ENCODE results near the gene KSR1. TPM values are rescaled to one million over a fixed set of nuclear protein-coding genes. Genes with fewer than 3 reads are reported as not detected.

The KSR1 gene
- total and polyA plus RNA-seq, 9 of the 15 experiments (the other 6 are each of a cell fraction or from before 2014, with no cell fraction given), result 1.4 to 51.7 (median 18.4) TPM

DNA sequence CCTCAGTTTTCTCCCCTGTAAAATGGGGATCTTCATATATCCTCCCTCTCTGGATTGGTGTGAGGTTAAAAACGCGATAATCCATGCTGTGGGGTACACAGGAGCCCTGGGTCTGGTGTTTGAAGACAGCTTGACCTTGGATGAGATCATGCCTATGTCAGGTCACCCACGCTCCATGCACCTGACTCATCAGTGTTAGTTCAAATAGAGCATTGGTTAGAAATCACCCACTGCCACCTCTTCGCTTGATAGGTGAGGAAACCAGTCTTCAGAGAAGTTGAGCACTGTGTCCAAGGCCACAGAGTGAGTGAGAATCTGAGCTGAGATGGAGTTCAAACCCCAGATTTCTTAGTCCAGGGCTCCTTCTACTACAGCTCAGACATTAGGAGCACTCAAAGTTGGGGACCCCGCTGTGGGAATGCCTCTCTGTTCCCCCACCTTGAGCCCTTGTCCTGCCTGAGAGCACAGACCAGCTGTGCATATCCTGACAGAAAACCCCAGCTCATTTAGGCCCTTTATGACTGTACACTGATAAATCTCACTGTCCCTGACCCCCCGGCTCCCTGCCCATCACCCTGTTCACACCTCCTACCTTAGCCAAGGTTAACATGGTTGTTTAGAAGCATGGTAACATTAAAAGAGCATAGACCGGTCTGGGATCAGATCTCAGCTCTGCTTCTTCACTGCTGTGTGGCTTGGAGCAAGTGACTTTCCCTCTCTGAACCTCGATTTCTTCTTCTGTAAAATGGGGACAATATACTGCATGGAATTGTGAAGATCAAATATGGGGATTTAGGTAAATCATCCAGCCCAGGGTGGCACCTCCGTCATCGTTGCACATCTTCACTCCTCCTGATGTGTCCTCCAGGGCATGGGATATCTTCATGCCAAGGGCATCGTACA lies 152.3 kb downstream of the KSR1 start:
- Histone ChIP-seq H3K36me3 (ENCODE audit: control insufficient read depth, insufficient read depth, low read length) (peaks cover 95% of the 10 kb centered on the region), H3K27ac (ENCODE audit: extremely low read depth, low read depth, low read length) (no peak overlapping the region; the same call in 2 of the 3 replicates), H4K20me1 (replicated peaks; ENCODE audit: control insufficient read depth, insufficient read depth, low read length) (no peaks in the 10 kb centered on the region), H3K79me2 (ENCODE audit: control insufficient read depth, insufficient read depth, low read length) (no peaks in the 10 kb centered on the region), H2AFZ (ENCODE audit: low read depth, low read length) (no peak overlapping the region), H3K9me1 (ENCODE audit: control insufficient read depth, insufficient read depth, low read length) (no peaks in the 10 kb centered on the region), H3K9ac (ENCODE audit: insufficient read depth in 1 of 2, low read depth in 2 of 2, low read length in 2 of 2) (no peak overlapping the region), H3K4me2 (ENCODE audit: insufficient read depth, low read length) (no peak overlapping the region), H3K9me3 (replicated peaks; ENCODE audit: control insufficient read depth, insufficient read depth, low read depth, low read length) (no peaks in the 10 kb centered on the region), H3K4me3 (no peak overlapping the region), H3K4me1 (replicated peaks in 1 of 2; ENCODE audit: control insufficient read depth in 2 of 2, insufficient read depth in 2 of 2, low read length in 2 of 2) (peaks cover 9 to 20% of the 10 kb centered on the region in 2 experiments; a peak in 4 of 5 replicates), H3K27me3 (ENCODE audit: control insufficient read depth in 2 of 2, insufficient read depth in 2 of 2, low read length in 2 of 2) (no peaks in the 10 kb centered on the region)
- FAIRE-seq (no peak), DNase-seq (ENCODE audit: extremely low read depth in 1 of 4, low spot score in 3 of 4) (no peak), ATAC-seq (no peak)
- CTCF ChIA-PET (ENCODE audit: low intra/inter-chr PET ratio), result interaction anchor here (1.1 kb wide), 1 partner anchor 42 kb away, joined by 3 read pairs; no protein-coding TSS in a partner anchor
- POLR2A ChIA-PET, result interaction anchor here (0.7 to 1.1 kb wide), 4 partner anchors 9 to 93 kb away, joined by 3 to 4 read pairs (median 3); no protein-coding TSS in a partner anchor
- intact Hi-C loops (cut with micrococcal nuclease) (no loop called here), in situ Hi-C loops (cut with MboI) (loop anchor here (5.0 to 10.0 kb wide), 2 partner anchors 44 to 364 kb away; no protein-coding TSS in a partner anchor)
- WGBS (ENCODE audit: insufficient coverage, low coverage, missing lambda C conversion rate), result 79% methylated on average over 11 of the region's 11 CpGs
- BruUV-seq (replicated peaks), result no TSS peak
- TF ChIP-seq KDM1A (IDR thresholded peaks at IDR 0.05), result peak in 1 of 2 experiments; percentile 75; a peak in 3 of 4 replicates
- 0 out of 2 replicates have a peak, but pooled peaks have one; percentile 31 for TF ChIP-seq HDAC2 (IDR thresholded peaks at IDR 0.05)
- no peak for TF ChIP-seq NBN (IDR thresholded peaks at IDR 0.05; ENCODE audit: low read depth)
- 0 out of 2 replicates have a peak, but pooled peaks have one; percentile 30 for TF ChIP-seq ATF3 (IDR thresholded peaks at IDR 0.05)
- no peak for TF ChIP-seq ATF3 (CRISPR knock-in tag; conservative IDR thresholded peaks at IDR 0.05)
- no peak for TF ChIP-seq UBTF (IDR thresholded peaks at IDR 0.05; ENCODE audit: borderline replicate concordance in 1 of 2, low read depth in 2 of 2, low read length in 2 of 2)
- 0 out of 2 replicates have a peak, but pooled peaks have one; percentile 67 for TF ChIP-seq ADNP (tag; IDR thresholded peaks at IDR 0.05)
- TF ChIP-seq ESRRA (IDR thresholded peaks at IDR 0.05; ENCODE audit: borderline replicate concordance, low read depth), result peak; percentile 46; the same call in 1 of the 2 replicates
- TF ChIP-seq SMARCA5 (IDR thresholded peaks at IDR 0.05), result peak; percentile 70
- TF ChIP-seq RNF2 (IDR thresholded peaks at IDR 0.05), result no peak
- TF ChIP-seq ZNF699 (CRISPR knock-in tag; IDR thresholded peaks at IDR 0.05; ENCODE audit: insufficient replicate concordance), result no peak
- TF ChIP-seq ETV5 (CRISPR knock-in tag; IDR thresholded peaks at IDR 0.05; ENCODE audit: low read depth), result no peak
- TF ChIP-seq TCF7L2 (IDR thresholded peaks at IDR 0.05; ENCODE audit: low read depth, low read length), result no peak
- TF ChIP-seq ZNF253 (CRISPR knock-in tag; conservative IDR thresholded peaks at IDR 0.05), result no peak
- 0 out of 4 replicates have a peak, but pooled peaks of 1 of the 2 experiments have one; percentile 16 for TF ChIP-seq HDAC1 (IDR thresholded peaks at IDR 0.05)
- 0 out of 4 replicates have a peak, but pooled peaks of 1 of the 2 experiments have one; percentile 49 for TF ChIP-seq RCOR1 (IDR thresholded peaks at IDR 0.05; ENCODE audit: borderline replicate concordance in 1 of 2, low read depth in 2 of 2, low read length in 2 of 2)
- TF ChIP-seq RBM25 (IDR thresholded peaks at IDR 0.05; ENCODE audit: low read depth, low read length, severe bottlenecking), result peak; percentile 86
- TF ChIP-seq ZNF444 (CRISPR knock-in tag; IDR thresholded peaks at IDR 0.05), result no peak
- peak; percentile 75 for TF ChIP-seq ZFP36 (IDR thresholded peaks at IDR 0.05; ENCODE audit: low read depth, low read length, partially characterized antibody)
